Measurements from ENCODE around the gene ADAMTS2. TPM values are rescaled to one million over a fixed set of nuclear protein-coding genes. Genes with fewer than 3 reads are reported as not detected.

ADAMTS2 gene
- total and polyA plus RNA-seq, 2 donors (not counting 3 experiments of a cell fraction or from before 2014, with no cell fraction given): not detected

- no peak for TF ChIP-seq POLR2AphosphoS5 (IDR thresholded peaks at IDR 0.05; ENCODE audit: insufficient read depth, low read depth, low read length)
- TF ChIP-seq FOS (IDR thresholded peaks at IDR 0.05; ENCODE audit: borderline replicate concordance, insufficient read depth, low read length): no peak
- no peak overlapping the region for H3K27ac ChIP-seq (ENCODE audit: insufficient read depth, low read depth, low read length)
- BruUV-seq (replicated peaks): no TSS peak
- H3K4me2 ChIP-seq (ENCODE audit: insufficient read depth, low read length): no peak overlapping the region
- no peak overlapping the region for H3K4me3 ChIP-seq (replicated peaks in 1 of 3; ENCODE audit: insufficient read depth in 1 of 3, low read depth in 1 of 3, low read length in 3 of 3)
- H2AFZ ChIP-seq (ENCODE audit: low read depth, low read length): no peak overlapping the region
- H3K9me1 ChIP-seq (replicated peaks; ENCODE audit: control insufficient read depth, extremely low read depth, insufficient read depth, low read length): no peaks in the 10 kb centered on the region
- ChIA-PET POLR2A (no interaction called here), CTCF (no interaction called here)
- no peak for FAIRE-seq
- no peaks in the 10 kb centered on the region for H4K20me1 ChIP-seq (replicated peaks; ENCODE audit: control insufficient read depth, extremely low read depth, insufficient read depth, low read length)
- H3K36me3 ChIP-seq (ENCODE audit: control insufficient read depth in 2 of 2, extremely low read depth in 1 of 2, insufficient read depth in 2 of 2, low read length in 2 of 2): no peaks in the 10 kb centered on the region
- no peaks in the 10 kb centered on the region for H3K27me3 ChIP-seq (ENCODE audit: control insufficient read depth in 2 of 2, insufficient read depth in 2 of 2, low read length in 2 of 2)
- dilution Hi-C loops (cut with MboI; ENCODE audit: extremely low pct_ligation_motif_present, low sequenced_read_pairs): no loop called here
- H3K9me3 ChIP-seq (replicated peaks; ENCODE audit: control insufficient read depth, insufficient read depth, low read length): peaks cover 4% of the 10 kb centered on the region
- H3K79me2 ChIP-seq (ENCODE audit: control insufficient read depth, insufficient read depth, low read length): no peaks in the 10 kb centered on the region
- no peaks in the 10 kb centered on the region for H3K4me1 ChIP-seq (ENCODE audit: control insufficient read depth, extremely low read depth, insufficient read depth, low read length)
- no peak for DNase-seq (ENCODE audit: low read depth, low spot score)
- no peak overlapping the region for H3K9ac ChIP-seq (replicated peaks; ENCODE audit: extremely low read depth, insufficient read depth, low read length)
- intact Hi-C loops (cut with micrococcal nuclease): no loop called here
Observed at GRCh38 chr5:179233909-179234562, 111.2 kb downstream of the ADAMTS2 start.

- no peaks in the 10 kb centered on the region for H4K20me1 ChIP-seq (replicated peaks; ENCODE audit: control insufficient read depth, extremely low read depth, insufficient read depth, low read length)
Observed at GRCh38 chr5:179232091-179232735, 113.0 kb downstream of the ADAMTS2 start.

More at GRCh38 chr5:179232091-179232735, 113.0 kb downstream of the ADAMTS2 start:
- H3K4me3 ChIP-seq (replicated peaks in 1 of 3; ENCODE audit: insufficient read depth in 1 of 3, low read depth in 1 of 3, low read length in 3 of 3): no peak overlapping the region
- H3K27ac ChIP-seq (ENCODE audit: insufficient read depth, low read depth, low read length): no peak overlapping the region
- TF ChIP-seq POLR2AphosphoS5 (IDR thresholded peaks at IDR 0.05; ENCODE audit: insufficient read depth, low read depth, low read length) (no peak), FOS (IDR thresholded peaks at IDR 0.05; ENCODE audit: borderline replicate concordance, insufficient read depth, low read length) (no peak), EZH2 (IDR thresholded peaks at IDR 0.05; ENCODE audit: borderline replicate concordance, low read depth, low read length, severe bottlenecking) (no peak), GATA2 (IDR thresholded peaks at IDR 0.05; ENCODE audit: insufficient read depth, insufficient read length, low read depth, low read length) (no peak), MYC (IDR thresholded peaks at IDR 0.05; ENCODE audit: low read depth, low read length) (no peak), JUN (IDR thresholded peaks at IDR 0.05; ENCODE audit: borderline replicate concordance, insufficient read depth, insufficient read length, low read depth) (no peak), CTCF (IDR thresholded peaks at IDR 0.05; ENCODE audit: extremely low read depth in 1 of 2, insufficient read depth in 1 of 2, low read depth in 1 of 2, low read length in 2 of 2) (no peak), POLR2A (IDR thresholded peaks at IDR 0.05; ENCODE audit: low read depth, low read length) (no peak), MAX (IDR thresholded peaks at IDR 0.05; ENCODE audit: insufficient read depth, insufficient read length) (no peak)
- no peaks in the 10 kb centered on the region for H3K27me3 ChIP-seq (ENCODE audit: control insufficient read depth in 2 of 2, insufficient read depth in 2 of 2, low read length in 2 of 2)
- H3K4me2 ChIP-seq (ENCODE audit: insufficient read depth, low read length): no peak overlapping the region
- no peaks in the 10 kb centered on the region for H3K4me1 ChIP-seq (ENCODE audit: control insufficient read depth, extremely low read depth, insufficient read depth, low read length)
- no peak overlapping the region for H2AFZ ChIP-seq (ENCODE audit: low read depth, low read length)
- H3K9me3 ChIP-seq (replicated peaks; ENCODE audit: control insufficient read depth, insufficient read depth, low read length): peaks cover 4% of the 10 kb centered on the region
- H3K36me3 ChIP-seq (ENCODE audit: control insufficient read depth in 2 of 2, extremely low read depth in 1 of 2, insufficient read depth in 2 of 2, low read length in 2 of 2): no peaks in the 10 kb centered on the region
- CTCF ChIA-PET: no interaction called here
- dilution Hi-C loops (cut with MboI; ENCODE audit: extremely low pct_ligation_motif_present, low sequenced_read_pairs) (no loop called here), intact Hi-C loops (cut with micrococcal nuclease) (no loop called here)
- no peaks in the 10 kb centered on the region for H3K9me1 ChIP-seq (replicated peaks; ENCODE audit: control insufficient read depth, extremely low read depth, insufficient read depth, low read length)
- POLR2A ChIA-PET: no interaction called here
- H3K9ac ChIP-seq (replicated peaks; ENCODE audit: extremely low read depth, insufficient read depth, low read length): no peak overlapping the region
- H3K79me2 ChIP-seq (ENCODE audit: control insufficient read depth, insufficient read depth, low read length): no peaks in the 10 kb centered on the region
- FAIRE-seq: no peak
- no TSS peak for BruUV-seq (replicated peaks)
- DNase-seq (ENCODE audit: low read depth, low spot score): no peak
